WI38 (cell line): ENCODE results near the gene ZNF48.

ENCODE experiments used
- H3K4me3 ChIP-seq: 2 replicates; pipeline ENCODE4 v1.5.1; 2011; ENCODE audit warnings: low read depth, mild to moderate bottlenecking, control low read depth, low read length
- CTCF ChIP-seq: IDR thresholded peaks from 2 replicates; pipeline ENCODE4 v1.5.1; 2012; ENCODE audit warnings: low read depth, mild to moderate bottlenecking, control low read depth, low read length

Gene ZNF48

GRCh38 chr16:30416047-30416603, 20.9 kb downstream of the ZNF48 start:
- TF ChIP-seq CTCF = no peak
- H3K4me3 ChIP-seq = no peak overlapping the region

DNA sequence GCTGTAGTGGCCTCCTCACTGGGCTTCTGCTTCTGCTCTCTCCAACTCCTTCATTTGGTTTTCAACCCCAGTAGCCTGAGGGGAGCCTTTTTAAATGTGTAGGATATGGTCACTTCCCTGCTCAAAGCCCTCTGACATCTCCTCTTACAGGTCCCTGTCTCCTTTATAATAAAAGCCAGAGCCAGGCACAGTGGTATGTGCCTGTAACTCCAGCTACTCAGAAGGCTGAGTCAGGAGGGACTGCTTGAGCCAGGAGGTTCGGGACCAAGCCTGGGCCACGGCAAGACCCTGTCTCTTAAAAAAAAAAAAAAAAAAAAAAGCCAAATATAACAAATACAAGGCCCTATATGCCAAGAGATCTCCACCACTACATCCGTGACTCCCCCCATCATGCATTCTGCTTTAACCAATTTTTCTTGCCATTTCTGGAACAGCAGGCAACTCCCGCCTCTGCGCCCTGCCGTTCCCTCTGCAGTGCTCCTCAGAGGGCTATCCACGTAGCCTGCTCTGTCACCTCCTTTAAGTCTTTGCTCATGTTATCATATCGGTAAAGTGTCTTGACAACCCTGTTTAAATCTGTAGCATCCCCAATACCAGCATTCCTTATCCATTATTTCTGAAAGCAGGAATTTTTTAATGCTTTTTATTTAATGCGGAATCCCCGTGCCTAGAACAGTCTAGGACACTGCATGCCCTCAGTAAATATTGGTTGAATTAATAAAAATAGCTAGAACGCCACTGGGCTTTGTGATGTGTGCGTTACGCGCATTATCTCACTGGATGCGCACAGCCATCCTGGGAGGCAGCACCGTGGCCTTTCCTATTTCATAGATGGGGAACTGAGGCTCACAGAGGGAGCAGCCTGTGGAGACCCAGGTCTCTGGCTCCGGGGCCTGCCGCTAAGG, 21.7 kb downstream of the ZNF48 start:
- no peak for TF ChIP-seq CTCF
- H3K4me3 ChIP-seq = peak overlapping the region; percentile 58

- no peak for TF ChIP-seq CTCF
- peak overlapping the region; percentile 58 for H3K4me3 ChIP-seq
Observed at GRCh38 chr16:30417529-30418349, 22.5 kb downstream of the ZNF48 start.

DNA sequence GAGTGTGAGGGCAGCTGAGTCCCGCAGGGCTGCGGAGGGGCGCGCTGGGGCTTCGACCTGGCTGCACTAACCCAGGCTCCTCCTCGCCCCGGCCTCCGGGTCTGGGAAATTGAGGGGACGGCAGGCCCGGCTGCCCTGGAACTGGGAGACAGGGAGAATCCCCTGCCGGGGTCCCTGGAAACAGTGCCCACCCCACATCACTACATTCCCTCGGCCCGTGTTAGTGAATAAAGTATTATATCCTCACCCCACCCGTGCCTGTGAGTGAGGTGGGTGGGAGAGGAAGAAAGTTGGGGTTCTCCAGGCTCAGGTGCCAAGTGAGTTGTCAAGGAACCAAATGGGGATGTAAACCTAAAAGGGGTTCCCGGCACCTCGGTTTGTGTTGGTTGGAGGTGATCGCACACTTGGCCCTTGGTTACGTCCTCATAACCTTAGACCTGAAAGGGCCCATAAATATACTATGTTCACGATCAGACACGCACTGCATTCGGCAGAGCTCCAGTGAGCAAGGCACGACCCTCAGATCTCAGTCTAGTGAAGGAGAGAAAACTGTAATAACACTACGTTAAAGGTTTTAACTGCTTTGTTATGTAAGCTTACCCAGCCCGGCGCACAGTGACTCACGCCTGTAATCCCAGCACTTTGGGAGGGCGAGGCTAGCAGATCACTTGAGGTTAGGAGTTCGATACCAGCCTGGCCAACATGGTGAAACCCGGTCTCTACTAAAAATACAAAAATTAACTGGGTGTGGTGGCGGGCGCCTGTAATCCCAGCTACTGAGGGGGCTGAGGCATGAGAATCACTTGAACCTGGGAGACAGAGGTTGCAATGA, 23.3 kb downstream of the ZNF48 start:
- peak overlapping the region; percentile 58 for H3K4me3 ChIP-seq
- no peak for TF ChIP-seq CTCF

- no peak overlapping the region for H3K4me3 ChIP-seq
- no peak for TF ChIP-seq CTCF
Observed at GRCh38 chr16:30421010-30421409, 25.8 kb downstream of the ZNF48 start.

DNA sequence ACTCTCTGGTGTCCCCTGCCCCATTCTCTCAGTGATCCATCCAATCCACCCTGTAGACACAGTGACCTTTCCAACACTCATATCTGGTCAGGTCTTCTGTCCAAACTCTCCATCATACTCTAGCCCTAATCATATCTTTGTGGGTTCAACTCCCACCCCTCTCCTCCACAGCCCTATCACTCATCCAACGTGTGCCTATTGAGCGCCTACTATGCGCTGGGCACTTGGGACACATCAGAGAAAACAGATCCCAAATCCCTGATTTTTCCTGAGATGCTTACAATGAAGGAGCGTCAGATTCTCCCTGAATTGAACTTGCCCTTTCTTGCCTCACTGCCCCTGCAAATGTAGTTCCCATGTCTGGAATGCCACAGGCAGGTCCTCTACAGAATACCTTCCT, 32.8 kb downstream of the ZNF48 start:
- no peak for TF ChIP-seq CTCF
- no peak overlapping the region for H3K4me3 ChIP-seq
